SJCRH30 (cell line): ENCODE measurements around the gene TIGD3. TPM values are rescaled to one million over a fixed set of nuclear protein-coding genes. Genes with fewer than 3 reads are reported as not detected.

Experiments
- DNase-seq, 2 experiments: peaks; one replicate each; pipeline ENCODE4 v3.0.0-alpha.2; 2015 to 2020
- H3K27ac ChIP-seq: fragments of 250-450 bp; sonication (Bioruptor Pico); 2 replicates; pipeline ENCODE4 v1.5.1; 2020; ENCODE audit warnings: mild to moderate bottlenecking, moderate library complexity
- H3K27me3 ChIP-seq: fragments of 250-450 bp; sonication (Bioruptor Pico); 2 replicates; pipeline ENCODE4 v1.5.1; 2020; ENCODE audit warnings: mild to moderate bottlenecking, moderate library complexity
- H3K36me3 ChIP-seq: fragments of 250-450 bp; sonication (Bioruptor Pico); 2 replicates; pipeline ENCODE4 v1.5.1; 2020; ENCODE audit warnings: mild to moderate bottlenecking, moderate library complexity
- H3K4me1 ChIP-seq: fragments of 250-450 bp; sonication (Bioruptor Pico); 2 replicates; pipeline ENCODE4 v1.5.1; 2020; ENCODE audit warnings: mild to moderate bottlenecking, moderate library complexity
- H3K4me3 ChIP-seq: fragments of 250-450 bp; sonication (Bioruptor Pico); 2 replicates; pipeline ENCODE4 v1.5.1; 2020; ENCODE audit warnings: mild to moderate bottlenecking, moderate library complexity
- H3K9me3 ChIP-seq: fragments of 250-450 bp; sonication (Bioruptor Pico); replicated peaks from 2 replicates; pipeline ENCODE4 v1.5.1; 2020; ENCODE audit warnings: mild to moderate bottlenecking, moderate library complexity
- total RNA-seq: library from RNA; depleted of rRNA; stranded (reverse); fragments of >200 nt; shearing (Covaris generic); gene quantifications from 2 replicates; pipeline ENCODE4 v1.2.3, GENCODE V29; 2014

The TIGD3 gene
- total RNA-seq, 1 experiment from 2014 or later: 0.71 TPM

- Histone ChIP-seq H3K36me3 (no peaks in the 10 kb centered on the region), H3K4me3 (no peak overlapping the region), H3K27ac (no peak overlapping the region), H3K4me1 (peaks cover 3% of the 10 kb centered on the region; the same call in 1 of the 2 replicates), H3K27me3 (no peaks in the 10 kb centered on the region), H3K9me3 (no peaks in the 10 kb centered on the region)
- no peak for DNase-seq
Measured at GRCh38 chr11:65373839-65374580, 19.5 kb downstream of the TIGD3 start.

- Histone ChIP-seq H3K36me3 (no peaks in the 10 kb centered on the region), H3K27me3 (no peaks in the 10 kb centered on the region)
Measured at GRCh38 chr11:65375012-65375411, 20.5 kb downstream of the TIGD3 start.

GRCh38 chr11:65376138-65376713 is 21.7 kb downstream of the TIGD3 start:
- Histone ChIP-seq H3K4me1 (peaks cover 2% of the 10 kb centered on the region; the same call in 1 of the 2 replicates), H3K4me3 (no peak overlapping the region), H3K9me3 (no peaks in the 10 kb centered on the region), H3K36me3 (no peaks in the 10 kb centered on the region), H3K27me3 (no peaks in the 10 kb centered on the region), H3K27ac (no peak overlapping the region)
- no peak for DNase-seq

More at GRCh38 chr11:65375012-65375411, 20.5 kb downstream of the TIGD3 start:
- Histone ChIP-seq H3K4me1 (peaks cover 3% of the 10 kb centered on the region; the same call in 1 of the 2 replicates), H3K9me3 (no peaks in the 10 kb centered on the region), H3K27ac (no peak overlapping the region), H3K4me3 (no peak overlapping the region)
- no peak for DNase-seq

GRCh38 chr11:65377036-65377435 is 22.5 kb downstream of the TIGD3 start:
- DNase-seq: no peak
- H3K4me1 ChIP-seq: peaks cover 3% of the 10 kb centered on the region; the same call in 1 of the 2 replicates
- no peaks in the 10 kb centered on the region for H3K9me3 ChIP-seq
- H3K27me3 ChIP-seq: no peaks in the 10 kb centered on the region
- no peaks in the 10 kb centered on the region for H3K36me3 ChIP-seq
- no peak overlapping the region for H3K27ac ChIP-seq
- H3K4me3 ChIP-seq: no peak overlapping the region

- Histone ChIP-seq H3K36me3 (no peaks in the 10 kb centered on the region), H3K27ac (no peak overlapping the region), H3K4me3 (no peak overlapping the region), H3K4me1 (peaks cover 3% of the 10 kb centered on the region; the same call in 1 of the 2 replicates), H3K27me3 (no peaks in the 10 kb centered on the region), H3K9me3 (no peaks in the 10 kb centered on the region)
- no peak for DNase-seq
Measured at GRCh38 chr11:65377777-65378176, 23.2 kb downstream of the TIGD3 start.

- Histone ChIP-seq H3K4me1 (peaks cover 3% of the 10 kb centered on the region; the same call in 1 of the 2 replicates), H3K27ac (no peak overlapping the region), H3K4me3 (no peak overlapping the region), H3K36me3 (no peaks in the 10 kb centered on the region), H3K9me3 (no peaks in the 10 kb centered on the region), H3K27me3 (no peaks in the 10 kb centered on the region)
- no peak for DNase-seq
Measured at GRCh38 chr11:65378208-65378927, 23.8 kb downstream of the TIGD3 start.

- DNase-seq: no peak
Measured at GRCh38 chr11:65378928-65379638, 24.5 kb downstream of the TIGD3 start.

GRCh38 chr11:65379698-65380459 is 25.3 kb downstream of the TIGD3 start:
- no peak for DNase-seq
- H3K27me3 ChIP-seq: no peaks in the 10 kb centered on the region
- no peaks in the 10 kb centered on the region for H3K36me3 ChIP-seq
- H3K4me1 ChIP-seq: peaks cover 3% of the 10 kb centered on the region; the same call in 1 of the 2 replicates
- no peak overlapping the region for H3K4me3 ChIP-seq
- H3K9me3 ChIP-seq: no peaks in the 10 kb centered on the region
- H3K27ac ChIP-seq: no peak overlapping the region

More at GRCh38 chr11:65378928-65379638, 24.5 kb downstream of the TIGD3 start:
- H3K27me3 ChIP-seq: no peaks in the 10 kb centered on the region
- H3K4me3 ChIP-seq: no peak overlapping the region
- H3K27ac ChIP-seq: no peak overlapping the region
- H3K9me3 ChIP-seq: no peaks in the 10 kb centered on the region
- H3K4me1 ChIP-seq: peaks cover 3% of the 10 kb centered on the region; the same call in 1 of the 2 replicates
- H3K36me3 ChIP-seq: no peaks in the 10 kb centered on the region

GRCh38 chr11:65380460-65381119 is 26.0 kb downstream of the TIGD3 start:
- Histone ChIP-seq H3K36me3 (no peaks in the 10 kb centered on the region), H3K27ac (no peak overlapping the region), H3K4me3 (no peak overlapping the region), H3K4me1 (peaks cover 3% of the 10 kb centered on the region; the same call in 1 of the 2 replicates), H3K27me3 (no peaks in the 10 kb centered on the region), H3K9me3 (no peaks in the 10 kb centered on the region)
- DNase-seq: no peak

GRCh38 chr11:65381716-65382032 is 27.1 kb downstream of the TIGD3 start:
- H3K27me3 ChIP-seq: no peaks in the 10 kb centered on the region
- peaks cover 6% of the 10 kb centered on the region; the same call in 1 of the 2 replicates for H3K4me1 ChIP-seq
- H3K4me3 ChIP-seq: peak overlapping the region; percentile 49
- DNase-seq: no peak
- peak overlapping the region; percentile 78 for H3K27ac ChIP-seq
- H3K36me3 ChIP-seq: no peaks in the 10 kb centered on the region
- no peaks in the 10 kb centered on the region for H3K9me3 ChIP-seq

- Histone ChIP-seq H3K4me1 (peaks cover 6% of the 10 kb centered on the region; the same call in 1 of the 2 replicates), H3K36me3 (no peaks in the 10 kb centered on the region), H3K27ac (peak within 1 kb of the TSS; percentile 78), H3K27me3 (no peaks in the 10 kb centered on the region), H3K9me3 (no peaks in the 10 kb centered on the region), H3K4me3 (peak within 1 kb of the TSS; percentile 49)
- peak; percentile 93 for DNase-seq
Measured at GRCh38 chr11:65382033-65382803, 27.7 kb downstream of the TIGD3 start, which contains the start of gene SLC25A45. SLC25A45 (minus strand) TSS chr11:65382646; CDS start chr11:65381951, 695 bp downstream.

- H3K4me3 ChIP-seq: peak overlapping the region; percentile 49
- peak overlapping the region; percentile 78 for H3K27ac ChIP-seq
- no peak for DNase-seq
- no peaks in the 10 kb centered on the region for H3K36me3 ChIP-seq
- no peaks in the 10 kb centered on the region for H3K9me3 ChIP-seq
- H3K27me3 ChIP-seq: no peaks in the 10 kb centered on the region
- peaks cover 6% of the 10 kb centered on the region; the same call in 1 of the 2 replicates for H3K4me1 ChIP-seq
Measured at GRCh38 chr11:65382804-65383368, 28.3 kb downstream of the TIGD3 start.
